Prostate gland (tissue), 2 donors: ENCODE measurements around the gene ABLIM3.

Experiments used
- CTCF ChIP-seq, 4 experiments: fragments of 200-600 bp in 2 of 4; fragments of 450-650 bp in 2 of 4; sonication (generic) in 2 of 4; IDR thresholded peaks; 1 replicate in 3 of 4; 2 replicates in 1 of 4; pipeline ENCODE4 v1.5.1; 2016 to 2019; ENCODE audit warnings: antibody characterized with exemption in 4 of 4, mild to moderate bottlenecking in 2 of 4, moderate library complexity in 2 of 4
- POLR2A ChIP-seq: fragments of 450-650 bp; IDR thresholded peaks from one replicate; pipeline ENCODE4 v1.6.1; 2016; ENCODE audit warnings: antibody characterized with exemption, mild to moderate bottlenecking
- POLR2AphosphoS5 ChIP-seq: sonication (generic); formaldehyde crosslinking; IDR thresholded peaks from one replicate; pipeline ENCODE4 v1.6.1; 2017; ENCODE audit warnings: antibody characterized with exemption

DNA sequence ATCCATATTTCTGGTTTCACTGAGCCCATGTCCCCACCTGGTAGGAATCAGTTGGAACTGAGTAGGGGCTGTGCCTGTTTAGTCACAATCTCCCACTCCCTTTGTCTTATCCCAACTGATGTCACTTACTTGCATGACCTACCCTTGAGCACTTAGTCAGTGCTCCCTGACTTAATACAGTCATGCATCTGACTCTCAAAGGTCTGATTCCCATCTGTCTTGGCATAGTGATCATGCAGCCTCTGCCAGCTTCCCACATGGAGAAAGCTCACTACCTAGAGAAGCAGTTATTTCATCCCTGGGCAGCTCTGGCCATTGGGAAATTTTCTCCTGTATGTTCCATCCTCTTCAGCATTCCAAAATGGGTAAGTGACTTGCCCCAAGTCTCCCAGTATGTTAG, 24.8 kb downstream of the ABLIM3 start:
- TF ChIP-seq POLR2A: no peak
- TF ChIP-seq CTCF (IDR thresholded peaks at IDR 0.05): no peak
- no peak for TF ChIP-seq POLR2AphosphoS5
